Measurements from ENCODE around the gene SUMO1.

SUMO1 gene

DNA sequence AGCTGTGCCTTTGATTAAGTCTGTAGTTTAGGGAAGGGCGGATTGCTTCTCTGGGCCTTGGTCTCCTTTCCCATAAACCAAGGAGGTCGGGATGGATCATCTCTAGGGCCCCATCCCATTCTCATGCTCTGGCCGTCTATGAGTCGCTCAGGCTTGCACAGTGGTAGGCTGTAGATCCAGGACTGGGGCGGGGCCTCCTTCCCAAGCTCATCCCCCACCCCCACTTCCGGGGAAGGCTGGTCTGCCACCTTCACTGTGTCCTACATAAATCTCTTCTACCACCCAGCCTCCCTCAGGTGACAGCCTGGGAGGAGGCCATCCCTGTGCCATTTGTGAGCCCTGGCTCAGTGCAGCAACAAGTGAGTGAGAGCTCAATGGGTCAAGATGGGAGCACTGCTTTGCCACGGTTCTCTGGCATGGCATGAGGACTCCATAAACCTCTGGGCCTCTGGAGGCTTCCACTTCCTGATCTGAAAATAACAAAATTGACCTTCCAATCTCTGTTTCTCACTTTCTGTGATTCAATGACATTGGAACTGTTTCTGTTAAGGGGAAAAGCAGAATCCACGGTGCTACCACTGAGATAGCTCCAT, 68.5 kb downstream of the SUMO1 start:
- Histone ChIP-seq H3K9ac (ENCODE audit: low read depth, low read length) (no peak overlapping the region), H3K4me3 (ENCODE audit: low read depth, low read length) (no peak overlapping the region), H3K27ac (ENCODE audit: low read depth, low read length) (no peak overlapping the region)

DNA sequence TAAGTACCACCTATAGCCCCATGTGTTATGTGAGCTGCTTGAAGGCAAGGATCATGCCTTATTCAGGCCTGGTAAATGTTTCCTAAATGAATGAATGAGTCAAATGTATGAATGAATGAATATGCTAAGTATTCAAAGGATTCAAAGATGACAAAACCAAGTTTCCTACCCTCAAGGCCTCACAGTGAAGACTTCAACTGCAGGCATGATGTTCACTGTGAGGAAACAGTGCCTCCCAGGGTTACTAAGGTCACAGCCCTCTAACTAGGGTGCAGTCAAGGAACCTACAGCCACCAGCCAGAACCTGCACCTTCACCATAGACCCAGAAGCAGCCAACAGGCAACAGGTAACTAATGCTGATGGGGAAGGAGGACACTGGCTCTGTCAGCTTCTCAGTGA, 69.3 kb downstream of the SUMO1 start:
- Histone ChIP-seq H3K4me3 (ENCODE audit: low read depth, low read length) (no peak overlapping the region), H3K4me1 (ENCODE audit: control insufficient read depth, insufficient read depth, low read length) (peaks cover 4% of the 10 kb centered on the region; the same call in 1 of the 2 replicates), H3K27ac (ENCODE audit: low read depth, low read length) (no peak overlapping the region), H3K9ac (ENCODE audit: low read depth, low read length) (no peak overlapping the region), H3K9me3 (ENCODE audit: control insufficient read depth, insufficient read depth, low read length) (no peaks in the 10 kb centered on the region), H3K36me3 (ENCODE audit: control insufficient read depth, insufficient read depth, low read length) (no peaks in the 10 kb centered on the region), H3K27me3 (ENCODE audit: control insufficient read depth, insufficient read depth, low read length) (peaks cover 26% of the 10 kb centered on the region)

More for the DNA sequence above, 68.5 kb downstream of the SUMO1 start:
- Histone ChIP-seq H3K27me3 (ENCODE audit: control insufficient read depth, insufficient read depth, low read length) (peaks cover 26% of the 10 kb centered on the region), H3K4me1 (ENCODE audit: control insufficient read depth, insufficient read depth, low read length) (peaks cover 4% of the 10 kb centered on the region; the same call in 1 of the 2 replicates), H3K9me3 (ENCODE audit: control insufficient read depth, insufficient read depth, low read length) (no peaks in the 10 kb centered on the region), H3K36me3 (ENCODE audit: control insufficient read depth, insufficient read depth, low read length) (no peaks in the 10 kb centered on the region)

DNA sequence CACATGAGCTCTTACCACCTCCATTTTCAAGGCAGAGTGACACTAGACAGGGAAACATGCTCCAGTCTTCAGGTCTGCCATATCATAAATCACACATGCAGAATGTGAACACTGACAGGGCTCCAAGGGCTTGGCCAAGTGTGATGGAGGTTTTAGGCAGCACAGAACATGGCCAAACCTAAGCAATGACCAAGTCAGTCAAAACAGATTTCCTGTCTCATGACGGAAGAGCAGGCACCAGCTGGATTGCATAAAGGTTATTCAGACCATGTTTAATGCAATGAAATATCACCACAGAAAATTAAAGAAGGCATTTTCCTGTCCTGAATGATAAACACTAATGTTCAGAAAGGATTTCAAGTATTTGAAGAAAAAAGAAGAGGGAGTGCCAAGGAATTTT, 72.5 kb downstream of the SUMO1 start:
- Histone ChIP-seq H3K27ac (ENCODE audit: low read depth, low read length) (no peak overlapping the region), H3K4me1 (ENCODE audit: control insufficient read depth, insufficient read depth, low read length) (peaks cover 2% of the 10 kb centered on the region; the same call in 1 of the 2 replicates), H3K9ac (ENCODE audit: low read depth, low read length) (no peak overlapping the region), H3K27me3 (ENCODE audit: control insufficient read depth, insufficient read depth, low read length) (peaks cover 15% of the 10 kb centered on the region), H3K9me3 (ENCODE audit: control insufficient read depth, insufficient read depth, low read length) (no peaks in the 10 kb centered on the region), H3K36me3 (ENCODE audit: control insufficient read depth, insufficient read depth, low read length) (no peaks in the 10 kb centered on the region), H3K4me3 (ENCODE audit: low read depth, low read length) (no peak overlapping the region)

- H3K36me3 ChIP-seq (ENCODE audit: control insufficient read depth, insufficient read depth, low read length), result no peaks in the 10 kb centered on the region
Measured at GRCh38 chr2:202165208-202165607, 73.2 kb downstream of the SUMO1 start.

GRCh38 chr2:202164411-202164810, 74.0 kb downstream of the SUMO1 start:
- Histone ChIP-seq H3K36me3 (ENCODE audit: control insufficient read depth, insufficient read depth, low read length) (no peaks in the 10 kb centered on the region), H3K9ac (ENCODE audit: low read depth, low read length) (no peak overlapping the region), H3K9me3 (ENCODE audit: control insufficient read depth, insufficient read depth, low read length) (no peaks in the 10 kb centered on the region), H3K4me1 (ENCODE audit: control insufficient read depth, insufficient read depth, low read length) (no peaks in the 10 kb centered on the region), H3K4me3 (ENCODE audit: low read depth, low read length) (no peak overlapping the region), H3K27ac (ENCODE audit: low read depth, low read length) (peak overlapping the region; percentile 63), H3K27me3 (ENCODE audit: control insufficient read depth, insufficient read depth, low read length) (no peaks in the 10 kb centered on the region)

More at GRCh38 chr2:202165208-202165607, 73.2 kb downstream of the SUMO1 start:
- Histone ChIP-seq H3K4me1 (ENCODE audit: control insufficient read depth, insufficient read depth, low read length) (no peaks in the 10 kb centered on the region), H3K4me3 (ENCODE audit: low read depth, low read length) (no peak overlapping the region), H3K27ac (ENCODE audit: low read depth, low read length) (no peak overlapping the region), H3K9ac (ENCODE audit: low read depth, low read length) (no peak overlapping the region), H3K27me3 (ENCODE audit: control insufficient read depth, insufficient read depth, low read length) (peaks cover 8% of the 10 kb centered on the region), H3K9me3 (ENCODE audit: control insufficient read depth, insufficient read depth, low read length) (no peaks in the 10 kb centered on the region)

GRCh38 chr2:202161151-202161835, 77.1 kb downstream of the SUMO1 start:
- Histone ChIP-seq H3K27ac (ENCODE audit: low read depth, low read length) (no peak overlapping the region), H3K4me3 (ENCODE audit: low read depth, low read length) (no peak overlapping the region), H3K9ac (ENCODE audit: low read depth, low read length) (no peak overlapping the region), H3K4me1 (ENCODE audit: control insufficient read depth, insufficient read depth, low read length) (no peaks in the 10 kb centered on the region), H3K9me3 (ENCODE audit: control insufficient read depth, insufficient read depth, low read length) (no peaks in the 10 kb centered on the region), H3K36me3 (ENCODE audit: control insufficient read depth, insufficient read depth, low read length) (no peaks in the 10 kb centered on the region), H3K27me3 (ENCODE audit: control insufficient read depth, insufficient read depth, low read length) (no peaks in the 10 kb centered on the region)

DNA sequence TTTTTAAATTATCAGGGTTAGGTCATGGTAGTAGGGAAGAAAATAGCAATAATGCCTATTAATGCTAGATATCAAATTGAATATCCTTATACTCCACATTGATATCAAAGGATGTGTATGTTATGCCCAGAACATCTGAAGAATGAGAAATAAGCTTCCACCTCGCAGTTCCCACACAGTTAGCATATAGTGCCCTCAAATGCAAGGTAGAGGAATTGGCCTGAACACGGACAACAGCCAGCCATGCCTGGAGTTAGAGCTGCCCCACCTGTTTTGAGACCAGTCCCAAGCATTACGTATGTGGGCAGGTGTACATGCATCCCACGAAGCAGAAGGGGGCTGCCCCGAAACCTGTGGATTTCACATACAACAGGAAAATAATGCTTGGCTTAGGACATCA, 79.6 kb downstream of the SUMO1 start:
- Histone ChIP-seq H3K9ac (ENCODE audit: low read depth, low read length) (no peak overlapping the region), H3K27me3 (ENCODE audit: control insufficient read depth, insufficient read depth, low read length) (no peaks in the 10 kb centered on the region), H3K27ac (ENCODE audit: low read depth, low read length) (no peak overlapping the region), H3K4me3 (ENCODE audit: low read depth, low read length) (no peak overlapping the region), H3K9me3 (ENCODE audit: control insufficient read depth, insufficient read depth, low read length) (no peaks in the 10 kb centered on the region), H3K36me3 (ENCODE audit: control insufficient read depth, insufficient read depth, low read length) (no peaks in the 10 kb centered on the region), H3K4me1 (ENCODE audit: control insufficient read depth, insufficient read depth, low read length) (no peaks in the 10 kb centered on the region)

GRCh38 chr2:202157211-202157990, 81.0 kb downstream of the SUMO1 start:
- Histone ChIP-seq H3K9me3 (ENCODE audit: control insufficient read depth, insufficient read depth, low read length) (no peaks in the 10 kb centered on the region), H3K27me3 (ENCODE audit: control insufficient read depth, insufficient read depth, low read length) (no peaks in the 10 kb centered on the region), H3K27ac (ENCODE audit: low read depth, low read length) (no peak overlapping the region), H3K9ac (ENCODE audit: low read depth, low read length) (no peak overlapping the region), H3K4me1 (ENCODE audit: control insufficient read depth, insufficient read depth, low read length) (no peaks in the 10 kb centered on the region), H3K4me3 (ENCODE audit: low read depth, low read length) (no peak overlapping the region), H3K36me3 (ENCODE audit: control insufficient read depth, insufficient read depth, low read length) (no peaks in the 10 kb centered on the region)

All from HUES48 (cell line).